RKO (cell line): ENCODE measurements around the gene ADORA3.
A peak's percentile ranks its signal among the peaks of the same experiment; 100 is the strongest.
"Not testable (repeated sequence)": the region's sequence is repeated elsewhere in the genome, so short reads cannot be mapped to it uniquely, and the experiment has no call there.

Source experiments
- DNase-seq: peaks from one replicate; pipeline ENCODE4 v3.0.0-alpha.2; 2016; ENCODE audit warnings: low spot score

Gene ADORA3

DNA sequence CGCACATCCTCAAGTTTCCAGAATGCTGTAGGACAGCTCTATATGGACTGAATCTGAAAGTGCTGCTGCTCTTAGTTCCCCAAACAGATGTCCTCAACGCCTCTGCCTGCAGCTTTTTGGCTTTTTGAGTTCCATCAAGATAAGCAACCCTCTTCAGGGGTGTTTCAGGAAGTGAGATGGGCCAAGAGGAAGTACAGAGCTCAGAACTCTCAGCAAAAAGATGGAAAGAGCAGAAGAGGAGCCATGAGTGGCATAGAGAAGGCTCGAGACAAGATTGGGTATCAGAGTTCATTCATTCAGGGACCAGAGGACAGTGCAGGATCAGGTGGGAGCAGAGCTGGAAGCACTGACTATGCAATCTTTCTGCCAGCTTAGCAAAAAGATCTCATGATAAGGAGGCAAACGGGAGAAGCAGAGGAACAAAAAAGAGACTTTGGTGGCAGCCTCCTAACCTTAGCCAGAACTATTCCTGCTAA lies at the start of gene ADORA3, which contains the start of gene TMIGD3:
ADORA3 (minus strand) TSS at position 49 of the 476 bp plus-strand sequence. CDS start 279 bp downstream, outside the sequence.
TMIGD3 (minus strand) TSS at position 49 of the 476 bp plus-strand sequence. CDS start 279 bp downstream, outside the sequence.
- DNase-seq = no peak

DNA sequence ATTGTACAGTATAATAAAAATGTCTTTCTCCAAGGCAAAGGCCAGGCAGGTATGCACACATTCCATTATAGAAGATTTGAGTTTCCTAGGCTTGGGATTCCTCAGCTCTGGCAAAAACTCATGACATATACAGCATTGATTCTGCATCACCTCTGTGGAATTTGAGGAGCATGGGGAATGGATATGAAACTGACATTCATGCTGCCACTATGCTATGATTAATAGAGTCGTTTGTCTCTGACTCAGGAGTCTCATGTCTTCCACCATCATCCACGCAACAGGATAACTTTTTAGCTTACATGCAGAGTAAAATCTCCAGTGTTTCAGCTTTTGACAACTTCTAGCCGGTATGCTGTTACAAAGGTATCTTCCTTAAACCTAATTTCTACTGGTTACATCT lies 49.8 kb upstream of the ADORA3 start:
- DNase-seq = peak; percentile 80

DNA sequence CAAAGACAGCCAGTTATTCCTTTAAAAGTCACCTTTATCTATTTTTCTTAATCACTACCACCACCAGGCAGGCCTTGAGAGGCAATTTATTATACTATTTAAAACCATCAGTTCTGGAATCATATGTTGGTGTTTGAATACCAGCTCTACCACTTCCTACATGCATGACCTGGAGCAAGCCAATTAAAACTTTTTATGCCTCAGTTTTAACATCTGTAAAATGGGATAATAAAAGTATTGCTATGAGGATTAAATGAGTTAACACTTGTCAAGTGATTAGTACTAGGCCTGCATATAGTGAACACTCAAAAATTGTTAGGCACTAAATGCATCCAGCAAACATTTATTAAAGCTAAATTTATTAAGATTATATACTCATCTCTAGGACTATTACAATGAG lies 49.2 kb upstream of the ADORA3 start:
- DNase-seq = no peak

DNA sequence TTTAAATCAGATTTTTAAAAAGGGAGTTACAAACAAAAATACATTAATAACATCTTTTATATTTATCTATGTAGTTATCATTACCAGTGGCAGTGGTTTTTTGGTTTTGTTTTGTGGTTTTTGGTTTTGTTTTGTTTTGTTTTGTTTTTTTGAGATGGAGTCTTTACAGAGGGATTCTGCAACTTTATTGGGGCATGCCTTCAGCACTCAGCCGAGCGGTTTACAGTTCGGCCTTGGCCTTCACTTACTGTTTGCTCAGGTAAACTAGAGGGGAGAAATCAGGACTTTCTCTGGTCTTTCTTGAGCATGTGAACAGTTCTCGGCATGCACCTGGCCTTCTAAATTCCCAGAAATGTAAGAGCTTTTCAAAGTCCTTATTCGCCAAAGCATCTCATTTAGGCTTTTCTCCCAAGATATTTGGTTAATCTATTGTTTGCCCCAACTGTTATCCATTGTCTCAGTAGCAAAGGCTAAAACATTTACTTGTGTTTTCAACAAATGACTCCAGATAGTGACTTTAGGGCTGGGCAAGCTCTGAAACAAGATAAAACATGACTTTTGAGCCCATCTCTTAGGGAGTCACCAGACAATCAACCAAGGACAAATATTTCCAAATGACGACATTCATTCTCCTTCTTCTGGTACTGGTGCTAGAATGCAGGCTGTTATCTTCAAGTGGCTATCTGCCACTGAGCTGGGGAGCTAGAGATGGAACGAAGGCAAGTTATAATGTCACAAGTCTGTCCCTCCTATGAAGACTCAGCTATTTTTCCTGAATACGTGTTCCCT lies 48.4 kb upstream of the ADORA3 start:
- no peak for DNase-seq

DNA sequence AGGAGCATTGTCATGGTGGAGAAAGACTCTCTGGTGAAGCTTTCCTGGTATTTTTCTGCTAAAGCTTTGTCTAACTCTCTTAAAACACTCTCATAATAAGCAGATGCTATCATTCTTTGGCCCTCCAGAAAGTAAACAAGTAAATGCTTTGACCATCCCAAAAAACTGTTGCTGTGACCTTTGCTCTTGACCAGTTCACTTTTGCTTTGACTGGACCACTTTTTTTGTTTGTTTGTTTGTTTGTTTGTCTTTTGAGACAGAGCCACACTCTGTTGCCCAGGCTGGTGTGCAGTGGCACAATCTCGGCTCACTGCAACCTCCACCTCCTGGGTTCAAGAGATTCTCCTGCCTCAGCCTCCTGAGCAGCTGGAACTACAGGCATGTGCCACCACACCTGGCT lies 44.4 kb upstream of the ADORA3 start:
- not testable (repeated sequence) for DNase-seq

DNA sequence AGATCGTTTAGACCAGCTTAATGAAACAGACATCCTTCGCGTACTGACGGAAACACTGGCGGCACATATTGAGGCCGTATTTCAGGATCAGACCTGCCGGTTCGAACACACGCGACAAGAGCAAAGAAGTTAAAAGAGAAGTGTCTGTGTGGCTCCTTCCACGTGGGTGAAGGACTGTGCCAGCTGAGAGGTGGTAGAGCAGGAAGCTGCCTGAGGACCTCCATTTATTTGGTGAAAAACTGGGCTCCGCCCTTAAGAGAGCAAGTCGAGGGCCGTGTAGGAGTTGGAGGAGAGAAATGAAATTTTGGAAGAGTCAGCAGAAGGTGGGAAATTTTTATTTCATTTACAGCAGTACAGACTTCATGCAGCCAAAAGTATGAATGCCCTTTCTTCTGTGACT lies 38.8 kb upstream of the ADORA3 start:
- no peak for DNase-seq

DNA sequence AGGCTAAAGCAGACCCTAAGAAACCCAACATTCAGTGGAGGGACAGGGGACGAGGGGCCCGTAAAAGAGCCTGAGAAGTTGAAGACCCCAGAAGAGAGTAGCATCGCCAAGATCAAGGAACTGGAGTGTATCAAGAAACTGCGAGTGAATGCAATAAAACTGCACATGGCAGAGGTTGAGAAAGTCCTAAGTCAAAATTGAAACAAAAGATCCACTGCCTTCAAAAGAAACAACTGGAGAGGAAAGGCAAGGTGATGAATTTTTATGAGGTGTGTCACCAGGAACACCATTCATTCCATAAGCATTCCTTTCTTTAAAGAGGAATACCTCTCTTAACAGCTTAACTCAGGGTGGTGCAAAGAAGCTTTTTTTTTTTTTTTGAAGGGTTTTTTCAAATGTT lies 38.3 kb upstream of the ADORA3 start:
- DNase-seq = no peak

DNA sequence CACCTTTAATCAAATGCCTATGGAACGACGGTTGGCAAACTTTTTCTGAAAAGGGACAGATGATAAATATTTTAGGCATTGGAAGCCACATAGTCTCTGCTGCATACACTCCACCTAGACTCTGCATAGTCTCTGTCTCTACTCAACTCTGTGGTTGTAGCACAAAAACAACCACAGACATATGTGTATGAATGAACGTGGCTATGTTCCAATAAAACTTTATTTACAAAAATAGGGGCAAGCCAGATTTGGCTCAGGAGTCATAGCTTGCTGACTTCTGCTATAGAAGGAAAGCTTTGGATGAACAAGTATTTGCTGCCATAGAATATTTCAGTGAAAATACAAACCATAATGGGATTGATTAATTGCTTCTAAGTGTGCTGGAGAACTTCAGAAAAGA lies 37.5 kb upstream of the ADORA3 start:
- DNase-seq = no peak

DNA sequence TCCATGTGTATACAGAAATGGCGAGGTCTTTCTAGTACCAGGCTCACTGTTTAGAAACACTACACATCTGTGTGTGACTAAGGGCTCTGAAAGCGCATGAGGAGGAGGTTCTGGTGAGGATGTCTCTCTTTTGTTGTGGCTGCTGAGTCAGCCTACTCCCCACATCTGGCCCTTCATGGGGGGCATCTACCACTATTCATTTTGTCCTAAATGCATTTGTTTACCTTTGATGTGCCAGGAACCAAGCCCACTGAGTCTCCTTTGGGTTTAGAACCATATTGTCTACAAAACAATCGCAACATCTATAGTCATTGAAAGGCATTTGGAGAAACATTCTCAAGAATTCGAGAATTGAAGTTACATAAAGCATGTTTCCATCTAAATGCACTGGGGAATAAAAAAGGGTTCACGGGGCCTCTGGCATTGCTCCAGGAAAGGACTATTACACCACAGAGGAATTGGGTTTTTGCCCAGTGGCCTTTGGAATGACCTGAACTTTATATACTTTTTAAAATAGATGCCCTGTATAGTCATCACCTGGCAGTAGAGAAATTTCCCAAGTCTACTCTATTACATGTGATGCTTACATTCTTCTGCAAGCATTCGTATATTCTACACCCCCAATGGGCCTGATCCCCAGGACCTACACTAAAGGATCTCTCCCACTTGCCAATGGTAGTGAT lies 35.1 kb upstream of the ADORA3 start:
- DNase-seq = no peak

DNA sequence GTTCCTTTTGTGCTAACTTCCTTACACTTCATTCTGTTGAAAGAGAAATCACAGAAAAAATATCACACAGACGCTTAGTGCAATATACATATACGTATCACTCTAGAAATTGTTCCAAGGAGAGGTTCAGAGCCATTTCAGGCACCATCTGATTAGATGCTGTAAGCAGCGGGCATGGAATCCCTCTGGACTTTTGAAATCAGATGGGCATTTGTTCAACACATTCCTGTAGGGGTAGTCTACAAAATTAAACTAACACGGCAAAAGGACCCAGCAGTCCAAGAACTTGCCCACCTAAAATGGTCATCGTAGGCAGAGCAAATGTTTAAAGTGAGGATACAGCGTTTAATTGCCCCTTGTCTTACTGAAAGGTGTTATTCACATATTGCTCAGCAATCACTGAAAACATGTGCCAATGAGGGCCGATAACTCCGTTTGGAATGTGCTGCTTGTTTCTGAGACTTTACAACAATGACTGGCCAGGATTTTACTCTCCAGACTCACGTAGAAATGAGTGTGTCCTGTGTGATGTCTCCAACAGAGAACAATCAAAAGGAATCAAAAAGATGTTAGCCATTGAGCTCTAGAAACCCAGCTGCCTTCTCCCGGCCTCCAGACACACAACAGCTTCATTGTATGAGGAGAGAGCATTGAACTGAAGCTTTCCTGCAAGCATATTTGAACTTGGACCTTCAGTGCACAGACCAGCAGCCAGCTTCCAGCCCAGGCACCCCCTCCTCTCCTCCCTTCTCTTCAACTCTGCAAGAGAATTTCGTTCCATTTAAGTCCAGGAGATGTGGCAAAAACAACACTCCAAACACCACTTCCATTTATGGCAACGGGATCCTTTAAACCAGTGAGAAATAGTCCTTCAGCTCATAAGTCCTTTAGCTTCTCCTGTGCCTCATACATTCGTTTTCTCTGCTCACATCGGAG lies 32.1 kb upstream of the ADORA3 start:
- no peak for DNase-seq

DNA sequence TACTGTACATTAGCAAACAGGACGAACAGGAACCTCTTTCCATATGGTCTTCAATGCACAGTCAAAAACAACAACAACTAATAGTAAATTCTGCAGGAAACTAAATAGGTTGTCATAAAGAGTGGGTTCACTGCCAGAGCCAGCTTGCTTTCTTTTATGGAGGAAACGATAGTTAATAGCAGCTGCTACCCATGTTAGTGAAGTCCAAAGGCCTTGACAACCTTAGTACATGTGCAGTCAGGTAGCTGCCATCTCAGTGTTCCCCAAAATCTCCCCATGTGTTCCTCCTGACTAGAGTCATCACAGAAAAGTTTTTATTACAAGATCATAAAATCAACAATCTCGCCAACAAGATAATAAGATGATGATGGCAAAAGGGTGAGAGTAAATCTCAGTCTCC lies 16.6 kb upstream of the ADORA3 start:
- no peak for DNase-seq

DNA sequence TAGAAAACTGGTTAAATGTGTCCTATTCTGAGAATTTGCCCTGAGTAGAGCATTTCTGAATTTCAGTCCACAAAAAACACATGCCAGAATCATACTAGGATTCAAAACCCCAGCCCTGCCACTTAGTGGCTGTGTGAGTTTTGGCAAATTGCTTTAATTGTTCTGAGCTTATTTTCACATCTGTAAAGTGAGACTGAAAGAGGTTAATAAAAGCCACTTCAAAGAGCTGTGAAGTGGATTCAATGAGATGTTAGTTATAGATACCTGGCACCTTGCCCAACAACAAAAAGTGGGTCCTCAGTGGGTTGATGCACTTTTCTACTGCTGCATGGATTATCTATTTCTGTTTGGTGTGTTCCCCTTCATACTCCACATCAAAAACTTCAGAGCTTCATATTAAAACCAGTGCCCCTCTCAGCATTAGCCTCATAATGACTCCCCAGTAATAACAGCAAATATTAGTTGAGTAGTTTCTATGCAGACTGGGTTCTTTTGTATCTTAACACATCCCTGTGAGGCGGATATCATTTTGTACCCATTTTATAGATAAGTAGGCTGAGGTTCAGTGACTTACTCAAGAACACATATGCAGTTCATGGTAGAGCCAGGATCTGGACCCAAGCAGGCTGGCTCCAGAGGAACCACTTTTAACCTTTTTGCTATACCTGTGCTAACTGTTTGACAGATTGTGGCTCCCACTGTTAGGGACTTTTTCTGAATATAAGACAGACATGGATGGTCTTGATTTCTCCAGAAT lies 14.2 kb upstream of the ADORA3 start:
- DNase-seq = no peak

DNA sequence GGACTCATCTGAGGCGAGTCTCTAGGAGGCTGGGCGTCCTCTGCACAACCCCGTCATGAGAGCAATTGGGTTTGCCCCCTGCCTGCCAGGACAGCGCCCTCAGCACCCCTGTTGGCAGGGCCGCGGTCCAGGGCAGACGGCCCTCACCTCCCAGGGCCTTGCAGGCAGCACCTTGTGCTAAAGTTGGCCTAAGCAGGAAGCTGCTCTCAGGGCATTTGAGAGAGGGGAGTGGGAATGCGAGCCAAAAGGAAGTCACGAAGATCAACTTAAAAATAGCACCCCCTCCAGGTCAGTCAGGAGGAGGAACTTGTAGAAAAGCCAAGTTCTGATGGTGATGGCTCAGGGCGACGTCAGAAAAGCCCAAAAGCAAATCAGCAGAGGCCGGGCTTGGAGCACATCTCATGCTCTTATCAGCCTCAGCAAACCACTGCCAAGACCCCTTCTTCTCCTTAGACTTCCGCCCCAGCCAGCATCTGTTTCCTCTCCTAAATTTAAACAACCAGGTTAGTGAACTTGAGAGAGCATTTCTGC lies 12.6 kb upstream of the ADORA3 start:
- peak; percentile 20 for DNase-seq

DNA sequence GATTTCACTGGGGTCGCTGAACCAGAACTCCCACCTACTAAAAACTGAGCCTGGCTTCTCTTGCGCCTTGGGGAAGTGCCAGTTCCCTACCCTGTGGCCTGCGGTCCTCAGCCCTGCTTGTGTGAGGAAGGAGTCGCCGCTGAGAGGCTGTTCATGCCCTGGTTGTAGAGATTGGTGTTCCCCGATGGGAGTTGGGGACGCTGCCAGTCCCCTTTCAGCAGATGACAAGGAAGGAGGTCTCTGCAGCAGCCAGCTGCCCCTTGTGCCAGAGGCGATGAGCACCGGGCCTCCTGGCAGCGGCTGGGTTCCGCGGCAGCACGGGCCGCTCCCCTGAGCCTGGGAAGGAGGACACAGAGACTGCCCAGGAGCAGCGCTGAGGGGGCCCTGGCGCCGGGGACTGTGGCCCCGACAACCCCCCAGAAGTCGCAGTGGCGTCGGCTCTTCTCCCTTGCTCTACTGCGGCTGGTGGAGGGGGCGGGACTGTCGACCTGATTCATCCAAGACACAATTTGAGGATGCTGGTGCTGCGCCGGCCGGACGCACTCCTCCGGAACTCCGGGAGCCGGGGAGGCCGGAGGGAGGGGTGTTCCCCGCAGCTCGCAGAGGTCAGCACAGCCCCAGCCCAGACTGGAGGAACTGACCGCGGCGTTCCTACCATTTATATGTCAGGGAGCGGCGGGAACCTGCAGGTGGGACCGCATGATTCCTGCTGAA lies 12.0 kb upstream of the ADORA3 start:
- DNase-seq = no peak

DNA sequence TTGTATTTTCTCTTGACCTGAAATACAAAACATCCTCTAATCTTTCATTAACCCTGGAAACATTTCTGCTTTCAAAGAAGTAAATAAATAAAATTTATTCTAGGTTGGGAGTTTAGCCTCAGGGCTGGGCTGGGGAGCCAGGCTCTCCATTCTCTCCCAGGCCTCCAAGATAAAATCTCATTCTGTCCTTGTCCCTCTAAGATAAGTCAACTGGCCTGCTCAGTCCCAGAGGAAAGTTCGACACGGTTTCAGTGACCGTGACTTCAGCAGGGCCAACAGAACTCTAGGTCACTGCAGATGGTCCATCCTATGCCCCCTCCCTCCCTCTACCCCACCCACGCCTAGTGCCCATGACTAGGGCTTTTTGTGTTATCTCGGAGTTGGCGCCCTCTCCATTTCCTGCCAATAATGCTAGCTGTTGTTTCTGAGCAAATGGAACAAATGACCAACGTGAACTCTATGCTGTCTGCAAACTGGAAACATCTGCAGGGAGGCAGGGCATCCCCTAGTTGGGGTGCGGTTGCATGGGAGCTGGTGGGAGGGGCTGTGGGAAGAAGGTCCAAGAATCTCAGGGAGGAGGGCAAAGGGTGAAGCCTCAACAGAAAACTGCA lies 10.1 kb upstream of the ADORA3 start:
- DNase-seq = no peak

DNA sequence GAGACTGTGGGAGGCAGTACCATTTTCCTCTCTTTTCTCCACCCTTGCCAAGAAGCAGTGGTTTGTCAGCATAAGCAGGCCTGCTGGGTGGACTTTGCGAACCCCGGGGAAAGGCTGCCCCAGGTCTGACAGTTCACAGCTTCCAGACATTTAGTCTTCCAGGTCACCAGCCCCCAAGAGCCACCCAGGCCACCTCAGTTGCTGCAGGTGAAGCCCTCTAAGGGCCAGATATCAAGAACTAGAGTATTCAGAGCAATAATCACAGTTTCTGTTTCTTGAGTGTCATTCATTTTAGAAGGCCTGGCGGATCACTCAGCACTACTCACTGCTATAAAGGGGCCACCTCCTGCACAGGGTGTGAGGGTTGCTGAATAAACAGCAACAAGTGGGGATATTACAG lies 9.5 kb upstream of the ADORA3 start:
- no peak for DNase-seq

DNA sequence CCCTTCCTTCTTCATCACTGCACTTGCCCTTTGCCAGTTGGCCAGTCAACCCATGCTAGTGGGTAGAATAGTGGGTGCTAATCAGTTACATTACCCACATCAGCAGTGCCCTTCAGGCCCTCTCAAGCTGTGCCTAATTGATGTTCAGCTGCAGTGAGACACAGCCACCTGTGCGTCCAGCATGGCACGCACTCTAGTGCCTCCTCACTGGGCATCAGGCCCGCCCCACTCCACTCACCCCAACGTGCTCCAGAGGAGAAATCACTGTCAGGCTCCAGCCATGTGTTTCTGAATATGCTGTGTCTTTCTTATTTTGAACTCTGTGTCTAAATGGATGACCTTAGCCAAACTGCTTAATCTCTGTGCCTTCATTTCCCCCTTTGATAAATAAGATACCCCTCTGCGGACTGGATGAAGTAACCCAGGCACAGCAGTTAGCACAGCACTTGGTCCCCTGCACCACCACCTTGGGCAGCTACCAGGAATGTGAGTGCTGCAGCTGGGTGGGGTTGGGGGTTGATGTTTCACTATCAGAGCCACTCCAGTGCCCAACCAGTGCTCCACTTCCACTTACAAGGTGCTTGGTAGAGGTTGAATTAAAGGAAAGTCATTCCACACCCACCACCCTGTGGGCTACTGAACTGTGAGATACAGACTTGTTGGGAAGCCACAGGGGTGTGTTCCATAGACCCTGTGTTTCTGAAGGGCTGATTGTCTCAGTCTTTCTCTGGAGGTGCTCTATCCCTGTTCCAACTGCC lies 8.9 kb upstream of the ADORA3 start:
- DNase-seq = no peak

DNA sequence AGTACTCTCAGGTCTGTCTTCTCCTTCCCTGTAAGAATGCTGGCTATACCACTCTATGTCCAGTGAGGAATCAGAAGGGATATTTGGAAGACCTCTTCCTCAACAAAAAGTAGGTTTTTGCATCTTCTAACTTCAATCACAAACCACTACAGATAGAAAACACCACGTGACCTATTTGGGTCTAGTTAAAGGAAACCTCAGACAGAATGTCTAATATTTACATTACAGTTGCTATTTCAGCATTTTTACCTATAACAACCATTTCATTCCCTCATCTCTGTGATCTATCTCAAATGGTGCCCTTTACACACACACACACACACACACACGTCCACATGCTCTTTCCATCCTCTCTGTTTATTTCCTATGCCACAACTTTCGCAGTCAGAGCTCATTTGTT lies 7.9 kb upstream of the ADORA3 start:
- DNase-seq = no peak

DNA sequence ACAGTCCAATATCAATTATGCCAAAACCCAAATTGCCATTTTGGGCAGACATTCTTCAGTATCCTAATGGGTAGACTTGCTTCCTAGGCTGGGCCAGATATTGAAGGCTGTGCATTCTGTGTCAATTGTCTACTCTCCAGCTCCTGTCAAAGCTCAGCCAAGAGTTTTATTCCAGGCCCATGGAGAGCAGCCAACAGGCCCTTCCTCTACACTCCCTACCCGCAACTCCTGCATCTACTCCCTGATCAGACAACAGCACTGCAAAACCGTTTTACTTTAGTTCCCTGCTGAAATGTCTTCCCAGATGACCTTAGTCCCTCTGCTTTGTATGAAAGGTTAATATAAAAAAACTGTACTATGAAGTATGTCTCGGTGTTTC lies 6.6 kb upstream of the ADORA3 start:
- DNase-seq = no peak
